Stomach (tissue), 9 donors: ENCODE results near the gene PRR23E. TPM values are rescaled to one million over a fixed set of nuclear protein-coding genes. Genes with fewer than 3 reads are reported as not detected.

Experiments
- DNase-seq, 2 donors: peaks; one replicate each; pipeline versions ENCODE4 v3.0.0 to v3.0.0-alpha.2; 2013 to 2019
- H3K27ac ChIP-seq, 5 donors: fragments of 200-600 bp in 4 of 5; sonication (generic) in 4 of 5; one replicate each; pipeline ENCODE4 v1.5.1; 2013 to 2019; ENCODE audit warnings: mild to moderate bottlenecking in 1 of 5, moderate library complexity in 1 of 5
- H3K27me3 ChIP-seq, 3 donors: fragments of 200-600 bp; sonication (generic); one replicate each; pipeline ENCODE4 v1.5.1; 2017 to 2019; ENCODE audit warnings: mixed run types in 1 of 3
- H3K36me3 ChIP-seq, 4 donors: fragments of 200-600 bp; sonication (generic); 1 replicate in 3 of 4; 2 replicates in 1 of 4; pipeline ENCODE4 v1.5.1; 2016 to 2019
- H3K4me1 ChIP-seq, 4 donors: fragments of 200-600 bp; sonication (generic); one replicate each; pipeline ENCODE4 v1.5.1; 2016 to 2019
- H3K4me3 ChIP-seq, 4 donors: fragments of 200-600 bp; sonication (generic) in 3 of 4; one replicate each; pipeline ENCODE4 v1.5.1; 2016 to 2019; ENCODE audit warnings: mild to moderate bottlenecking in 1 of 4
- H3K9me3 ChIP-seq, 4 donors: fragments of 200-600 bp; sonication (generic); one replicate each; pipeline ENCODE4 v1.5.1; 2016 to 2019
- EP300 ChIP-seq: sonication (generic); formaldehyde crosslinking; IDR thresholded peaks from one replicate; pipeline ENCODE4 v1.6.1; 2017; ENCODE audit warnings: antibody characterized with exemption
- POLR2A ChIP-seq, 4 donors: fragments of 450-650 bp; IDR thresholded peaks; one replicate each; pipeline ENCODE4 v1.6.1; 2016; ENCODE audit warnings: antibody characterized with exemption in 4 of 4, control low read depth in 2 of 4, mild to moderate bottlenecking in 1 of 4, moderate library complexity in 1 of 4
- POLR2AphosphoS5 ChIP-seq, 3 donors: sonication (generic); formaldehyde crosslinking; IDR thresholded peaks; one replicate each; pipeline ENCODE4 v1.6.1; 2016; ENCODE audit warnings: antibody characterized with exemption in 3 of 3
- WGBS, 5 donors: extraction: QIAGEN DNeasy Blood & Tissue Kit in 3 of 5; methylation state at CpG; one replicate each; pipeline versions ENCODE4 v1.1.5 to v1.1.7; 2013 to 2018; 5-methylcytosine and 5-hydroxymethylcytosine counted together
- intact Hi-C: fragments of 100-400 bp; cut with DNase I; formaldehyde crosslinking; loops from one replicate; pipeline ENCODE4 v1.15.1; 2023; ENCODE audit warnings: low total_unique reads
- polyA plus RNA-seq, 3 donors: library from polyadenylated mRNA; stranded (reverse); fragments of 200-250 nt; gene quantifications; one replicate each; pipeline ENCODE4 v1.2.3, GENCODE V29; 2013
- total RNA-seq, 5 donors: library from RNA; depleted of rRNA; stranded (reverse); fragments of >200 nt; gene quantifications; one replicate each; pipeline versions ENCODE4 v1.1.0 to v1.2.3, GENCODE V29; 2014 to 2016
- TF ChIP-seq, protein P1 (sequence below), 7 experiments: fragments of 450-650 bp in 4 of 7; fragments of 200-600 bp in 3 of 7; sonication (generic) in 3 of 7; IDR thresholded peaks; one replicate each; pipeline ENCODE4 v1.5.1; 2016 to 2019; ENCODE audit warnings: antibody characterized with exemption in 7 of 7, control low read depth in 2 of 7, mild to moderate bottlenecking in 1 of 7
- donor health status: healthy with polysubstance abuse.
- donor health status: Bipolar disorder and iron deficiency.
- donor health status: healthy.

Gene PRR23E
- total and polyA plus RNA-seq, 8 donors = not detected

DNA sequence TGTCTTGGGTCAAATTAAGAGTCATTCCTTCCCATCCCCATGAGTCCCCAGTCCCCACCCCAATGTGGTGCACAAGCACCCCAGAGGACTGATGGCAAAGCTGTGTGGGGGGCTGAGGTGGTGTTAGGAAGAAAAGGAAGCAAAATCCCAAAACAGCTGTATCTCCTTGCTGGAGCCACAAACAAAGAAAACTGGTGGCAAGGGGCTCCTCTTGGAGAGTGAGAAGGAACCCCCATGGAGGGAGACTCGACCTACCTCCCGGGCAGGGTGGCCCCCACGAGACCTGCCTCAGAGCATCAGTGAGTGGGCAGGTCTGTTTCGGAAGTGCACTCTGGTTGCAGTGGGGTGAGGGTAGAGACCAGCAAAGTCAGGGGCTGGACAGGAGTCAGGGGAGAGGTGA lies 29.2 kb downstream of the PRR23E start:
- no peak for TF ChIP-seq POLR2AphosphoS5 (IDR thresholded peaks at IDR 0.05)
- no peak for TF ChIP-seq EP300
- TF ChIP-seq, protein P1, sequence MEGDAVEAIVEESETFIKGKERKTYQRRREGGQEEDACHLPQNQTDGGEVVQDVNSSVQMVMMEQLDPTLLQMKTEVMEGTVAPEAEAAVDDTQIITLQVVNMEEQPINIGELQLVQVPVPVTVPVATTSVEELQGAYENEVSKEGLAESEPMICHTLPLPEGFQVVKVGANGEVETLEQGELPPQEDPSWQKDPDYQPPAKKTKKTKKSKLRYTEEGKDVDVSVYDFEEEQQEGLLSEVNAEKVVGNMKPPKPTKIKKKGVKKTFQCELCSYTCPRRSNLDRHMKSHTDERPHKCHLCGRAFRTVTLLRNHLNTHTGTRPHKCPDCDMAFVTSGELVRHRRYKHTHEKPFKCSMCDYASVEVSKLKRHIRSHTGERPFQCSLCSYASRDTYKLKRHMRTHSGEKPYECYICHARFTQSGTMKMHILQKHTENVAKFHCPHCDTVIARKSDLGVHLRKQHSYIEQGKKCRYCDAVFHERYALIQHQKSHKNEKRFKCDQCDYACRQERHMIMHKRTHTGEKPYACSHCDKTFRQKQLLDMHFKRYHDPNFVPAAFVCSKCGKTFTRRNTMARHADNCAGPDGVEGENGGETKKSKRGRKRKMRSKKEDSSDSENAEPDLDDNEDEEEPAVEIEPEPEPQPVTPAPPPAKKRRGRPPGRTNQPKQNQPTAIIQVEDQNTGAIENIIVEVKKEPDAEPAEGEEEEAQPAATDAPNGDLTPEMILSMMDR (IDR thresholded peaks at IDR 0.05) = no peak
- TF ChIP-seq POLR2A (IDR thresholded peaks at IDR 0.05) = no peak
- WGBS, 5 donors = 52 to 88% (median 78%) methylated on average over 4 of the region's 4 CpGs
- H3K36me3 ChIP-seq = no peaks in the 10 kb centered on the region

DNA sequence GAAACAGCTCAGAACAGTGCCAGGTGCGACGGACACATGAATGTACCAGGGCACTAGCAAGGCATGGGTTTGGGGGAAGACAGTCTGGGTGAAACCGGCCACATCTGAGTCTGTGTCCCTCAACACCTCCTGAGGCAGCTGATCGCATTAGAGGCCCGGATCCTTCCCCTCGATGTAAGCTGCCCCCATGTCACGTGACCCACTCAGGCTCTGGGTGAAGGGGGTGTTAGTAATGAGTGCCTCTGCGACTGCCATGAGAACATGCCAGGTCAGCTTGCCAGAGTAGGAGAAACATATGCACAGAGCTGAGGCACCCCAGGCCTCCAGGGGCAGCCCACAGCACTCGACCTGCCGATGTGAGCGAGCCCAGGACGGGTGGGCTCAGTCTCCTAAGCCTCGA lies 29.7 kb downstream of the PRR23E start:
- DNase-seq = no peak
- 66 to 83% (median 79%) methylated on average over 13 of the region's 13 CpGs for WGBS, 5 donors
- no peaks in the 10 kb centered on the region for H3K4me1 ChIP-seq

More for the DNA sequence above, 29.2 kb downstream of the PRR23E start:
- Histone ChIP-seq H3K4me3 (no peak overlapping the region), H3K27me3 (peaks cover 0 to 41% (median 20%) of the 10 kb centered on the region in 3 donors), H3K9me3 (peaks cover 0 to 20% (median 14%) of the 10 kb centered on the region in 4 donors), H3K27ac (no peak overlapping the region), H3K4me1 (no peaks in the 10 kb centered on the region)
- no peak for DNase-seq
- intact Hi-C loops = no loop called here

DNA sequence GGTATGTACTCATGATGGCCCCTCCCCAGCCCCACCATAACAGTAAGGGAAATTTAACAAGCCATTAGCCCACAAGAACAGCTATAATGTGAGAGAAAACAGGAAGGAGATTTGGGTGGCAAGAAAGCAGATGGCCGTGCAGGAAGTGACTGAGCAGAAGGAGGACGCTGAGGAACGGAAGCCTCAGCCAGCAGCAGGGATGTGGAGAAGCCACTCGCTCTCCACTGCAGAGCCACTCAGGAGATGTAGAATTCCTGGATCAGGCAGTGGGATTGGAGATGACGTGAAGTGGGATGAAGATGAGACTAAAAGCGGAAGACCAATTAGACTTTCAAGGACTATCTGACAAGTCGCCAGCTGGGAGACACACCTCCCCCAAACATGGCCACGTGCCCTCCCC lies 31.2 kb downstream of the PRR23E start:
- H3K27me3 ChIP-seq = peaks cover 0 to 38% (median 9%) of the 10 kb centered on the region in 3 donors
- TF ChIP-seq, protein P1 (IDR thresholded peaks at IDR 0.05) = no peak
- no peak for TF ChIP-seq EP300
- no peak for TF ChIP-seq POLR2AphosphoS5 (IDR thresholded peaks at IDR 0.05)
- no peak for TF ChIP-seq POLR2A (IDR thresholded peaks at IDR 0.05)
- intact Hi-C loops = no loop called here
- no peak overlapping the region for H3K27ac ChIP-seq
- H3K9me3 ChIP-seq = peaks cover 0 to 20% (median 14%) of the 10 kb centered on the region in 4 donors
- WGBS, 5 donors = 53 to 69% (median 67%) methylated on average over 8 of the region's 8 CpGs
- no peaks in the 10 kb centered on the region for H3K36me3 ChIP-seq
- DNase-seq = no peak
- H3K4me1 ChIP-seq = no peaks in the 10 kb centered on the region
- no peak overlapping the region for H3K4me3 ChIP-seq

More for the DNA sequence above, 29.7 kb downstream of the PRR23E start:
- Histone ChIP-seq H3K4me3 (no peak overlapping the region), H3K9me3 (peaks cover 0 to 20% (median 14%) of the 10 kb centered on the region in 4 donors), H3K36me3 (no peaks in the 10 kb centered on the region), H3K27me3 (peaks cover 0 to 45% (median 18%) of the 10 kb centered on the region in 3 donors), H3K27ac (no peak overlapping the region)
- TF ChIP-seq POLR2A (IDR thresholded peaks at IDR 0.05) = no peak
- TF ChIP-seq, protein P1 (IDR thresholded peaks at IDR 0.05) = no peak
- TF ChIP-seq EP300 = no peak
- TF ChIP-seq POLR2AphosphoS5 (IDR thresholded peaks at IDR 0.05) = no peak
- intact Hi-C loops = no loop called here

DNA sequence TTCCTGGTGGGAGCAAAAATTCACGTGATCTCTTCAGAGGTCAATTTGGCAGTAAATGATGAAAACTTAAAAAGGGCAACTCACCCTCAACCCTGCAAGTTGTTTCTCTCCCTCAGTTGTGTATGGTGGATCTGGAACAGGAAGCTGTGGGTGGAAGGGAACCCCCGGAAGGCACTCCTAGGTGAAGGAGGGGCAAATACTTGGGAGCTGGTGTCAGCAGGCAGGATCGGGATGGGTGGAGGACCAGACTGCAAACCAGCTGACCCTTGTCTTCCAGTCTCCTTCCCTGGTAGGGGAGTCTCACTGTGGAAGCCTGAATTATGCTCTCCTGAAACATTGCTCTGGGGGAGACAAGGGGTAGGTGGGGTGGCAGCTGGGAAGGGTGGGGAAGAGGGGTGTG lies 33.5 kb downstream of the PRR23E start:
- Histone ChIP-seq H3K4me3 (no peak overlapping the region), H3K27ac (no peak overlapping the region), H3K4me1 (no peaks in the 10 kb centered on the region), H3K27me3 (peaks cover 0 to 26% (median 1%) of the 10 kb centered on the region in 3 donors), H3K36me3 (no peaks in the 10 kb centered on the region), H3K9me3 (peaks cover 0 to 27% (median 19%) of the 10 kb centered on the region in 4 donors)
- no peak for DNase-seq
- TF ChIP-seq, protein P1 (IDR thresholded peaks at IDR 0.05) = no peak
- TF ChIP-seq POLR2A (IDR thresholded peaks at IDR 0.05) = no peak
- no peak for TF ChIP-seq POLR2AphosphoS5 (IDR thresholded peaks at IDR 0.05)
- TF ChIP-seq EP300 = no peak
- intact Hi-C loops = no loop called here
- WGBS, 5 donors = 33 to 75% (median 64%) methylated on average over 3 of the region's 3 CpGs
